NCI-H748 (cell line): ENCODE data around the gene ITGAV.

Source experiments
- DNase-seq: peaks from one replicate; lab custom pipeline; 2025; ENCODE audit not compliant: unreplicated experiment; lab: John Stamatoyannopoulos, UW

ITGAV gene

DNA sequence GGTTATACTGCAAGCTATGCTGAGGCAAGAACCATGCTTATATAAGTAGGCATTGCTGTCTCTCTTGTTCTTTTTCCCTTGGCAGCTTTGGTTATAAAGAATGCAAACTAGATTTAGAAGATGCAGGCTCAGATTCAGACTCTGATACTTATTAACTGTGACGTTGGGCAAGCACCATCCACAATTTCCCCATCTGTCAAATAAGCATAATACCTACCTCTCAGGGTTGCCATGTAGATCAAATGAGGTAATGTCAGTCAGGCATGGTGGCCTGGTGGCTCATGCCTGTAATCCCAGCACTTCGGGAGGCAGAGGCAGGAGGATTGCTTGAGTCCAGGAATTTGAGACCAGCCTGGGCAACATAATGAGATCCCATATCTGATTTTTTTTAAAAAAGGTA lies 21.7 kb downstream of the ITGAV start:
- DNase-seq: no peak

DNA sequence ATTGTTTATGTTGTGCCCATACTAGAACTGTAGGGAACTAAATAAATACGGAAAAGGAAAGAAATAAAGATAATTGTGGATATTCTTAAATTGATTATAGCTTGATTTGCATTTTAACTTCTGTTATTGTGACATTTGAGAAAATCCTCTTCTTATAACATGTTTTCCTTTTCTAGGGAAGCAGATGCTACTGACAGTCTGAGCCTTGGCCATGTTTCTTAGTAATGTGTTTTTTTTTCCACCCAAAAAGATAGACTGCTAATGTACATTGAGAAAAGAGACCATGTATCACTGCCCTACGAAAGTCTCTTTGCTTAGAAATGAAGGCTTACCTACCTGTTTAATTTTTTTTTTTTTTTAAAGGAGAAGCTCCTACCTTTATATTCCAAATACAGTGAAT lies 22.2 kb downstream of the ITGAV start:
- no peak for DNase-seq

DNA sequence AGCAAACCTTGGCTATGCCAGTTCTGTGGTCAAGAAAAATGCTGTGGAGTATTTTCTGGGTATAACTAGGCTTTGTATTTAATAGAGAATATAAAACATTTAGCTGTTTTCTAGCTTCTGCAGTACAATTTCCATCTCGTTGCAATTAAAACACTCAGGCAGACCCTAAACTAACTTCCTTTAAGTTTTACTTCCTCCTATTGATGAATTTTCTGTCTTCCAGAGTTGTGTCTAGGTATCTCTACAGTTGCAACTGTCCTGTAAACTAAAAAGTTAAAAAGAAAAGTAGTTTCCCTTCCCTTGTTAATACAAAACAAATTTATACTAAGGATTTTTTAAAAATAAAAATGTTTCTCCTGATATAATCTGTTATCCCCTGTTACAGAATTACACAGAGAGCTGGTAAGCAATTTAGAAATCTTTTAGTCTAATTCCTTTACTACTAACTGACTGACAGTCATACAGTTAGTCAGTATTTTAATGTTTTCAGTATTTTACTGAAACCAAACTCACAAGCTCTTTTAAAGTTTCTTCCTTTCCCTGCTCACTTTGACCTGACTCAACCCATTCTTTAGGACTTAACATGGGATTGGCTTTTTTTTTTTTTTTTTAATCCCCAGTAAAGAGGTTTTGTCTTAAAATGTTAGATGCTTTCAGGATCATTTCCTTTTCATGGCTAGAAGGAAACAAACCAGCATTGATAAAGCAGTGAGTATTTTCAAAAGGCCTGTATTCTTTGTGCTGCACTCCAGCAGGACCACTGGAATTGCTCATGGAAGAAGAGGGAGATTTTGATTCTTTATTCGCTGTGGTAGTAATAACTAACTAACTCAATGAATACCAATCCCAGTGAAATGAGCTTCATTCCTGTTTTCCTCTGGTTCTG lies 22.9 kb downstream of the ITGAV start:
- no peak for DNase-seq

DNA sequence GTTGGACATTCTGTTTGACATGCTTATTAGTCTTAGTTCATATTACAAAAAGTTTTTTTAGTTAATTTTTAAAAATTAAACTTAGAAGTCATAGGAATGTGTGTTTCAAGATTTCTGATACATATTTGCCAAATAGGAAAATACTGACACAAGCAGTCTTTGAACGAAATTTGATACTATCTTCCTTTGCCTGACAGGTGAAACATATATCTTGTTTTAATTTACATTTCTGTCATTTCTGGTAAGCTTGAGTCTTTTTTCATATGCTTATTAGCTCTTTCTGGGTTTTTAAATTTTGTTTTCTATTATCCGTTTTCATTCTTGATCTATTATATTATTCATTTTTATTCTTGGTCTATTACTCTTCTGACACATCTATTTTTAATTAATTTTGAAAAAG lies 24.5 kb downstream of the ITGAV start:
- DNase-seq: no peak

DNA sequence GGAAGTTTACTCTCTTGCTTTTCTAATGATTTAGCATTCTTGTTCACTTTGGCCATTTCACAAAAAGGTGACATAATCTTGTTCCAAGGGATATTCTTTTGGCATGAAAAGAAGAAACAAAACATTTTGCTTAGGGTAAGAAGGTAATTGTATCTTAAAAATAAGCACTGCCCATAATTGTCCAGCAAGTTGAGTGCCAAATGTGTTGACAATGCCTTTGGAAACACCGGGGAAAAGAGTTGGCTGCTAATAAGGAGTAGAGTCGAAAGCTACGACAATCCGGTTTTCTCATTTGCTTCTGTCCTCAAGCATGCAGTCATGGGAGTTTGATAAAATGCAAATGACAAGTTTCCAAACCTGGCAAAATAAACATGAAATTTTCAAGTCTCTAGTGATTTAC lies 27.3 kb downstream of the ITGAV start:
- no peak for DNase-seq

DNA sequence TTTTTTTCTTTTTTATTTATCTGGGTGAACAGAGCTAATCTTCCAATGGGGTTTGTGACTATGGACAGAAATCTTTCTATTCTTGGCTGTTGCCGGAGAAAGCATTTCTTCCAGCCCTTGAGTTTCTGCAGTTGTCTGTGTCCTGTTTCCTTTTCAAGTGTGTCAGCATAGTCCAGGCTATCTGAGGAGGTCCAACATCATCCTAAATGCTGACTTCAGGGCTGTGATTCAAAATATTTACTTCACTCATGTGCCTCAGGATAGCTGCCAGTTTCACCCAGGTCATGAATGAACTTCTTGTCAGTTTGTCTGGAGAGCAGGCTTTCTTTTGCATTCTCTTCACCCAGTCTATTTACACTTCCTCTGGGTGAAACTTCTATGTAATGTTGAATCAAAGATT lies 27.9 kb downstream of the ITGAV start:
- no peak for DNase-seq

DNA sequence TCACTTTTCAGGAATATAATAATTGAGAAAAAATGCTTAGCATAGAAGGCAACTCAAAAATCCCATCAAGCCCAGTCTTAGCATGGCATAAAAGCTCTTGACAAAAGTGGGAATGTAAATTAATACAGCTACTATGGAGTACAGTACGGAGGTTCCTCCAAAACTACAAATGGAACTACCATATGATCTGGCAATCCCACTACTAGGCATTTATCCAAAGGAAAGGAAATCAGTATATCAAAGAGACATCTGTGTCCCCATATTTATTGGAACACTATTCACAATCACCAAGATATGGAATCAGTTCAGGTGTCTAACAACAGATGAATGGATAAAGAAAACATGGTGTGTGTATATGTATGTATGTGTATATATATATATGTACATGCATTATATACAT lies 28.8 kb downstream of the ITGAV start:
- DNase-seq: no peak

DNA sequence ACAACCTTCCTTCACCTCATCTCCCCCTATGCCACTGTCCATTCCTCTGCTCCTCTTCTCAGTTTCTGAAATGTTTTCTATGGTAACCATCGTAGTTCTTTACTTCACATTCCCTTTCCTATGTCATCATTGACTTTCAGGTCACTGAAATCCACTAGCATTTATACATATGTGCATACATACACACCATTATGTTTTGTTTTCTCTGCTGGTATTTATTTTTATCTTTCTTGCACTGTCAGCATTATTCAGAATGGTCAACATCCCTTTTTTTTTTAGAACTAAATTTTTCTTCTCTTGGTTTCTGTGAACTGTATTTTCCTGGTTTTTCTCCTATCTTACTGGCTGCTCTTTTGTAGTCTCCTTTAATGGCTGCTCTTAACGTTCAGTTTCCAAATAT lies 33.2 kb downstream of the ITGAV start:
- DNase-seq: no peak

DNA sequence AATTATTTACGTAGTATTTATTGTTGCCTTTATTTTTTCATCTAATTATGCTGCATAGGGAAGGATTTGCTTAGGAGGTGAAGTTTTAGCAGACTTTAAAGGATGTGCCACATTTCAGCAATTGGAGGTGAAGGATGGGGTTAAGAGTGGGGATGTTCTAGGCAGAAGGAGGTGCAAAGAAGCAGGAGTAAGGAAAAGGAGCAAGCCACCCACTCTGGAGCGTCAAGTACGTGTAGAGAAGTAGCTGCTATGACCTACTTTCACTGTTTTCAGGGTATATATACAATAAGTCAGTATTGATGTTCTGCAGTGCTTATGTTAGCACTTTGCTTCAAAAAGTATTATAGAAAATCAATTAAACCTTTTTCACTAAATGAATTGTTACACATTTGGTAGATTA lies 34.4 kb downstream of the ITGAV start:
- no peak for DNase-seq

DNA sequence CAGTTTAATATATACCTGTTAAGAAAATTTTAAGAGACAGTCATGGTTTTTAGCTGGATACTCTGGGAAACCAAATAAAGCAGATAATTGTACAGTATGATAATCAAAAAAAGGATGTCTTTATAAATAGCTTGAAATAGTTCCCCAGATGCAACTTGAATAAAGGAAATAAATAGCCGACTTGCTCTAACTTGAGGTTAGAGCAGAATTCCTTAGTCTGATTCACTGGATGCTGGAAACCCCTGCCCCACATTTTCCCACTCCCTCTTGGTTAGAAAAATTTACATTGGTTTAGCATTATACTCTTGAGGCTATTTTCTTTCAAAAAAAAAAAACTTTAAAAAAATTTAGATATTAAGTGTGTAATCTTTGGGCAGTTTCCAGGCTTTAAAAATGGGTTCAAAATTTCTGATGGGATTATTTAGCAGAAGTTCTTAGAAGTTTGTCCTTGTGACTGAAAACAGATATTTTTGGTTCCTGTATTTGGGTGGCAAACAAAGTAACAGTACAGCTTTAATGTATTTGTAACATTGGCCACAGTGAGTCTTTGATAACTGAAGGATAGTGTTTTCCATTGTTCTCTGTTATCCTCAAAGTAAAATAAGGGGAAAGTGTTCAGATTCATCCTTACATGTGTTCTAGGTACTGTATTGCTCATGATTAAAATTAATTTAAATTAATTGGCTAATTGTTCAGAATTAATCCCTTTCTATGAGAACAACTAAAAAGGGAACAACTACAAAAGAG lies 39.6 kb downstream of the ITGAV start:
- DNase-seq: no peak

DNA sequence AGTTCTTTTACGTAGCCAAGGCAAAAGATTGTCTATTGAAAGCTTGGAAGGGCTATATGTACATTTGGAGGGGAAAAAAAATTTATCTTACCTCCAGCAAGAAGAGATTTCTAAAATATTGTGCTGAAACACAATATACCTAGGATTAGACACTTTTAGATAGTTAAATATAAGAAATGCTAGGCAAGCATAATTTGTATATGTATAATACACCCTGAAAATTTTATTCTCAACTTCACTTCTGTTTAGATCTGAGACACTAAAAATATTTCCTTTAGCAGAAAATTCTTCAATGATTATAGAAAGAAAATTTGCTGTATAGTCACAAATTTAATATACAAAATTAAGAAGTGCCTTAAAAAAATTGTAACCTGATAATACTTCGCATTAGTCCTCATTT lies 42.6 kb downstream of the ITGAV start:
- no peak for DNase-seq

DNA sequence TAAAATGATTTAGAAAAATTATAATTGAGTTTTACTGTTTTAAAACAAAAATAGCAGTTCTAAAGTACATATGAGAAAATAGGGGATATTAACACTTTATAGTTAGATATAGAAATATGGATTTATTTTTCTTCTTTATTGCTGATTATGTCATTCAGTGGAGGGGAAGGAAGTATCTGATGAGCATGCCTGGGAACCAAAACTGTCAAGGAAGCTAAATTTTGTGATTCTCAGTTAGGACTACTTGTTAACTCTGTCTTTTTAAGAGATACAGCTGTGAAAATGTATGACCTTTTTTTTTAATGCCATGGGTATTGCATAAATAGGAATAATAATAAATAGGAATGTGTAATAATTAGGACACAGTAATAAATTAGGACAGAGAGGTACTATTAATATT lies 44.8 kb downstream of the ITGAV start:
- DNase-seq: no peak

DNA sequence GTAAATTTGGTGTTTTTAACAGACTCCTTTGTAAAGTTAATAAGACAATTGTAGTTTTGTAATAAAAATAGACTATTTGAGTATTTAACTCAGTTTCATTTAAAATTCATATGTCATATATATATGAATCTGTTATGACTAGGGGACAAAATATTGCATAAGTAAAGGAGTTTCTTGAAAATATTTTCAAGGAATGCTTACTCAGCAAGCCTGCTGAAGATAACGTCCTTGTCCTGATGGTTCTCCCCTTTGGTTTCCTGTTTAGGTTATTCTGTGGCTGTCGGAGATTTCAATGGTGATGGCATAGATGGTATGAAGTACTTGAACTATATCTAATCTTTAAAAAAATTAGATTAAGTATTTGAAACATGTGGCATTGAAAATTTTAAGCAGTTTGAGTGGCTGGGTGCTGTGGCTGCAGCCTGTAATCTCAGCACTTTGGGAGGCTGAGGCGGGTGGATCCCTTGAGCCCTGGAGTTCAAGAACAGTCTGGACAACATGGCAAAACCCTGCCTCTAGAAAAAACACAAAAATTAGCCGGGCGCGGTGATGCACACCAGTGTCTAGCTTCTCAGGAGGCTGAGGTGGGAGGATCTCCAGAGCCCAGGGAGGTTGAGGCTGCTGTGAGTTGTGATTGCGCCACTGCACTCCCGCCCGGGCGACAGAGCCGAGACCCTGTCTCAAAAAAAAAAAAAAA lies 47.1 kb downstream of the ITGAV start:
- no peak for DNase-seq

DNA sequence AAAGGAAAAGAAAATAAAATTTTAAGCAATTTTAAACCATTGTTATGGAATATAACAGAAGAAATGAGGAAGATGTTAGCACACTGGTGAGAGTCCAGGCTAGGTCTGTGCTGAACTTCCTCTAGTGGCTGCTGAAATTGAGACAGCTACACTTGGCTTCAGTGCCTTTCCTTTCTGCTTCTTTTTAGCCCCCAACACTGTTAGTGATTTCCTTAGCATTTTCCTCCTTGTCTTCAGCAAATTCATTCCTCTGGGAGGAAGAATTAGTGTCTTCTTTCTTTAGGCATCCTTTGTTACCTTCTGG lies 47.6 kb downstream of the ITGAV start:
- no peak for DNase-seq

DNA sequence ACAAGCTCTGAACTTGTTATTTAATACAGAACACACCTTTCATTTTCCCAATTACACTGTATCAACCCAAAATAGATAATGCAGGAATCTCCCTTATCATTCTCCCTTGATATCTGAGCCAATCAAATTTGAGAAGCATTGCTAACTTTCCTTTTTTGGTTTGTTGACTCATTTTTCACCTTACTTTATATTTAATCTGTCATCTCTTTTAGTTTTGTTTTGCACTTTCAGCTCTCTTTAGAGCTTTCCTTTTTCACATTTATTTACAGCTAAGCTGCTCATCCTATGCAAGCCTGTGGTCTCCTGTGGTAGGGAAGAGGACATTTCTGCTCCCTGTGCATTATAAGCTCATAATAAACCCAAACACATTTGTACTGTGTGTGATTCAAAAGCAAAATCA lies 50.1 kb downstream of the ITGAV start:
- no peak for DNase-seq

DNA sequence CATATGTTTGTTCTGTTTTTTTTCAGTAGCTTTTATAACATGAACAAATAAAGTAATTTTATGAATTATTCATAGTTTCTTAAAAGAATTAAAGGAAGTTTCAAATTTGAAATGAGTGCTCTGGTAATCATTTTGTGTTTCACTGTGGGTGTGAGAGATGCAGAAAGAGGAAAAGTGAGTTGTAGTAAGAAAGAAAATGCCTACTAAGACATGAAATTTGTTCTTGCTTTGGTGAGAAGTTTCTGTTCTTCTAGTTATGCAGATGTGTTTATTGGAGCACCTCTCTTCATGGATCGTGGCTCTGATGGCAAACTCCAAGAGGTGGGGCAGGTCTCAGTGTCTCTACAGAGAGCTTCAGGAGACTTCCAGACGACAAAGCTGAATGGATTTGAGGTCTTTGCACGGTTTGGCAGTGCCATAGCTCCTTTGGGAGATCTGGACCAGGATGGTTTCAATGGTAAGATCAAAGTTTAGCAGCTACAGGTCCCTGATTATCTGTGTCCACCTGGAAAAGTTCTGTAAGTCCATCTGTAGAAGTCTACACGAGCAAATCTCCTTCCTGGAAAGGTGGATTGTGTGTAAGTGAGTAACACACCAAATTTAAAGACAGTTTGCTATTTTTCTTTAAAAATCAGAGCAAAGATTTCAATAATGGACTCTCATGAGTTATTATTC lies 51.4 kb downstream of the ITGAV start:
- no peak for DNase-seq

DNA sequence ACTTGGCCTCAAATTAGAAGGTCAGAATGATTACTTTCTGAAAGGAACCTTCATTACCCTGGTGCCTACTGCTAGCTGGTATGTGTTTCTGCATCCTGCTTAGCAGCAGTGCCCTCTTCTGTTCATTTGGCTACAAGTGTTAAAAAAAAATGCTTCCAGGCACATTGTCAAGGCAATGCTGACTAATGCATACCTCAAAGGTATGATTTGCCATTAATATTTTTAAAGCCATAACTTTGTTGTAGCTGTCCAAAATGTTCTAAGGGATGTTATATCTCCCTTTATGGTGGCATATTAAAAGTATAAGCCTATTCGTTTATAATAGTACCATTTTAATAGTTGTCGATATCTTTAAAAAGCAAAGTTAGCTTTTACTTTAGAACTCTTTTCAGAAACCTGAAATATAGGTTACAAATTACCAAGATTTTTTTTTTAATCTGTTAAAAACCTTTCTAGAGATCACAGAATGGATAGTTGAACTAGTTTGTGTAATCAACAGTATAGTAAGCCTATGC lies 52.0 kb downstream of the ITGAV start:
- peak; percentile 79 for DNase-seq

DNA sequence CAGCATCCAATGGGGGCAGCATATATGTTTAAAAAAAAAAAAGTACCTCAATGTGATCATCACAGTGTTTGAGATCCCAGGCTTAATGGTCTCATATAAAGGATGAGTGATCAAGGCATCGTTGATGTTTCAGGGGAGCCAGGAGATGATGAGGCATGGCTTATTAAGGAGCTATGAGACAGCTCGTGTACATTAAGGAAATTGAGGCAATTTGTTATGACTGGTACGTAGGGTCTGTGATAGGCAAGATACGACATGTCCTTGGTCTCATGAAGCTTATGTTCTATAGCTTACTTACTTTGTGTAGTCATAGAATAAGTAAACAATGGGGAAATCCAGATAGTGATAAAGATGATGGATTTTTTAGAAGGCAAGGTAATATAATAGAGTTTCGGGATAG lies 54.9 kb downstream of the ITGAV start:
- no peak for DNase-seq

DNA sequence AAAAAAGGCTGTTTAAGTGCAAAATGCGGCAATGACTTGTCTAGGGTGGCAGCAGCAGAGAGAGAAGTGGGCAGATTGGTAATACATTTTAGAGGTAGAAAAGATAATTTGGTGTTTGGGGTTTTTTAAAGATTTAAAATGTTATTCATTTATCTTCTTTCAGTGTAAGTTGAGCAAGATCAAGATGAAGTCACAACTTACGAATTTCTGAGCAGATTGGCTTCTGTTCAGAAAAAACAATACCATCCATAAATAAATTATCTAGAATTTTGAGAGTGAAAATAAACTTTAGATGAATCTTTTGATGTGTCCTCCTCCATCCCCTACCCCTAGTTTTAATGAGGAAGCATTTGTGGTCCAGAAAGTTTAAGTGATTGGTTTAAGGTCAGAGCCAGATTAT lies 56.1 kb downstream of the ITGAV start:
- no peak for DNase-seq

DNA sequence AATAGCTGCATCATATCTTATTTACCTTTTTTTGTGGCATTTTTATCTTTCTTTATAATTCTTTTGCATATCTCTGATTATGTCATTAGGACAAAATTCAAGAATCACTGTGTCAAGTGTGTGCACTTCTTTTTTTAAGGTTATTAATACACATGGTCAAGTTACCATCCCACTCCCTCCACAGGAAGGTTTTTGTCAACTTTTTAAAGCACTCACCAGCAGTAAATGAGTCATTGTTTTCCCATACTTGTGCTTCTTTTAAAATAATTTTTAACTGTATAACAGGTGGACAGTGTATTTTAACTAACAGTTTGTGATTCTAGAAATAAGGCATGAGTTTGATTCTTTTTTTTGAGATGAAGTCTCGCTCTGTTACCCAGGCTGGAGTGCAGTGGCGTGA lies 58.3 kb downstream of the ITGAV start:
- no peak for DNase-seq

DNA sequence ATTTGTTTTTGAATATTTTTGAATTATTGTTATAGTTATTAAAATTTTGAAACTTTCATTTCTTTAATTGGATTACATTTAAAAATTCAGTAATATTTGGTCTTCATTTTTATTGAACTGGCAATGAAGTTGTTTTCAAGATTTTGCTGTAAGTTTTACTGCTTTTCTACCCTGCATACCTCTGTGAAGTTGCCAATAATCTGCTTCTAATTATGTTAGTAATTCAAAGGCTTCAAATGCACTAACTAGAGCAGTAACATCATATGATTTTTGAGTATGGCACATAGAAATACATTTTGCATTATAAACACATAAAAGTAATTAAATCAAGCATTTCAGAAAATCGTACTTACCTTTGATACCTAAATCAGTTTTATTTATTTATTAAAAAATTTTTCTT lies 63.7 kb downstream of the ITGAV start:
- DNase-seq: no peak
